Endothelial cell of hepatic sinusoid (primary cell): Measurements from ENCODE around the gene RSKR.
"Not testable (repeated sequence)": the region's sequence is repeated elsewhere in the genome, so short reads cannot be mapped to it uniquely, and the experiment has no call there.

ENCODE experiments used
- in situ Hi-C: cut with HindIII; loops from 2 replicates; pipeline ENCODE4 v1.10.0; 2017; ENCODE audit warnings: low sequenced_read_pairs

RSKR gene

GRCh38 chr17:28623696-28624095 lies 9.7 kb upstream of the RSKR start:
- in situ Hi-C loops: no loop called here

- in situ Hi-C loops: no loop called here
Observed at GRCh38 chr17:28622186-28622585, 8.2 kb upstream of the RSKR start.

DNA sequence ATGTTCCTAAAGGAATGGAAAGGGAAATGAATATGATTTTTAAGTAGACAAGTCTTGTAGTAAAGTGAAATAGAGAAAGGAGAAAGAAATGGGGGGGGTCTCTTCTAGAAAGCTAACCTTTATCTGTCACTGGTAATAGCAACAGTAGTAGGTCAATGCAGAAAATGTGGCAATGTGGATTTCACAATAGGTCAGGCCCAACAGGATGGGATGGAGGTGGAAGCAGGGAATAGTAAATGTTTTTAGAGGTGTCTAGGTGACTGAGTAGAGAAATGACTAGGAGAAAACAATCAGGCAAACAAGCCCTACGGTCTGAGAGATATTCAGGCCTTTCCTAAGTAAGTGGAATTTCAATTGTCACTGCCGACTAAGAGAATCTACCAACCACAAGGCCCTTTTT lies 6.0 kb upstream of the RSKR start:
- in situ Hi-C loops: no loop called here

- in situ Hi-C loops: no loop called here
Observed at GRCh38 chr17:28618464-28618863, 4.5 kb upstream of the RSKR start.

DNA sequence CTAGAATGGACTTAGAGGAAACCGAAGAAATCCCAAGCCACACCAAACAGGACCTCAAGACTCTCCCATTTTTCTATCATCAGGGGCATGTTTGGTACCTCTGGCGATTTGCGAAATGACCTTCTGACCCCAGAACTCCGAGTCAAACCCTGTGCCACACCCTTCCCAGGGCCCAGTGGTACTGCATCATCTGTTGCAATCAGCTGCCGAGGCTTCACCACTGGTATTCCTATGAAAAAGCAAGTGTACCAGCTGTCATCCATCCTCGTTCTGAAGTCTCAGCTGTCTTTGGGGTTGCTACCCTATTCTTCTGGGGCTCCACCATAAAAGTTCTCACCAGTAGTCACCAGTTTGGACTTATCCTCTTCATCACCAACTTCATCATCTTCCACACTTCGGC lies 2.3 kb upstream of the RSKR start:
- in situ Hi-C loops: no loop called here

- in situ Hi-C loops: no loop called here
Observed at GRCh38 chr17:28615260-28615940, 1.4 kb upstream of the RSKR start.

- in situ Hi-C loops: no loop called here
Observed at GRCh38 chr17:28612936-28613872, 781 bp downstream of the RSKR start.

GRCh38 chr17:28612531-28612930 lies 1.5 kb downstream of the RSKR start:
- in situ Hi-C loops: no loop called here

DNA sequence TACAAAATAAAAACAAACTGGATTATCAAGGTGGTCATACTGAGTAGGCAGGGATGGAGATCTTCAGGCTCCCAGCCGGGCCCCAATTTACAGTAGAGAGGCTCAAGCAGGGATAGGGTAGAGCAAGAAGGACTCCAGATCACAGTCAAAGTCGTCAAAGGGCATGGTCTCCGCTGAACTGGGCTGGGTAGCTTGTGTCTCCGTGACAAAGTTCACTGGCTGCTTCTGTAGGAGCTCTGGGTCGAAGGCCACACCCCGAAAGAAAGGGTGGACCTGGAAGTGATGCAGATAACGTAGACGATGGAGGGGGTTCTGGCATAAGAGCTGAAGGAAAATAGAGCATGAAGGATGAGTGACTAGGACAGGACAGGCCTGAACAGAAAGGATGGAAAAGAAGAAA lies 3.6 kb downstream of the RSKR start:
- in situ Hi-C loops: no loop called here

DNA sequence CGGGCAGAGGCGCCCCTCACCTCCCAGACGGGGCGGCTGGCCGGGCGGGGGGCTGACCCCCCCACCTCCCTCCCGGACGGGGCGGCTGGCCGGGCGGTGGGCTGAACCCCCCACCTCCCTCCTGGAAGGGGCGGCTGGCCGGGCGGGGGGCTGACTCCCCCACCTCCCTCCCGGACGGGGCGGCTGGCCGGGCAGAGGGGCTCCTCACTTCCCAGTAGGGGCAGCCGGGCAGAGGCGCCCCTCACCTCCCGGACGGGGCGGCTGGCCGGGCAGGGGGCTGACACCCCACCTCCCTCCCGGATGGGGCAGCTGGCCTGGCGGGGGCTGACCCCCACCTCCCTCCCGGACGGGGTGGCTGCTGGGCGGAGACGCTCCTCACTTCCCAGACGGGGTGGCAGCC lies 10.0 kb downstream of the RSKR start:
- in situ Hi-C loops: not testable (repeated sequence)

- in situ Hi-C loops: no loop called here
Observed at GRCh38 chr17:28599311-28600184, 14.4 kb downstream of the RSKR start.

- in situ Hi-C loops: no loop called here
Observed at GRCh38 chr17:28598799-28599310, 15.1 kb downstream of the RSKR start, which contains the start of gene SPAG5. SPAG5 (minus strand) TSS chr17:28599025; CDS start chr17:28598946, 79 bp downstream.

DNA sequence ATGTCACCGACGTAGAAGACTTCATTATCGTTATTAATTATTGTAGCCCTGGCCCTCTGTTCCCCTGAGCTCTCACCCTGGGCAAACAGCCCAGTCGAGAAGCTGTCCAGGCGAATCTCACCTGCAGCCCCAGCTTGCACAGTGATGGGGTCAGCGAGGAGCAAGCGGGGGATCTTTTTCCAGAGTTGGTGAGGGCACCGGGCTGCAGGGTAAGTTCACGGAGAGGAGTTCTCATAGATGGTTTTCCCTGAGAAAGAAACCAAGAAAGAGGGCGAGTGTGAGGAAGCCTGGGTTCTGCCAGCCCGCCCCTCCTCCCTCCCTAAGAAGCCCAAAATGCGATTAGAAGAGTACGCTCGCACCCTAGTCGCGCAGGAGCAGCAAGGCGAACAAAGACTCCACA lies 15.6 kb downstream of the RSKR start:
- in situ Hi-C loops: no loop called here

DNA sequence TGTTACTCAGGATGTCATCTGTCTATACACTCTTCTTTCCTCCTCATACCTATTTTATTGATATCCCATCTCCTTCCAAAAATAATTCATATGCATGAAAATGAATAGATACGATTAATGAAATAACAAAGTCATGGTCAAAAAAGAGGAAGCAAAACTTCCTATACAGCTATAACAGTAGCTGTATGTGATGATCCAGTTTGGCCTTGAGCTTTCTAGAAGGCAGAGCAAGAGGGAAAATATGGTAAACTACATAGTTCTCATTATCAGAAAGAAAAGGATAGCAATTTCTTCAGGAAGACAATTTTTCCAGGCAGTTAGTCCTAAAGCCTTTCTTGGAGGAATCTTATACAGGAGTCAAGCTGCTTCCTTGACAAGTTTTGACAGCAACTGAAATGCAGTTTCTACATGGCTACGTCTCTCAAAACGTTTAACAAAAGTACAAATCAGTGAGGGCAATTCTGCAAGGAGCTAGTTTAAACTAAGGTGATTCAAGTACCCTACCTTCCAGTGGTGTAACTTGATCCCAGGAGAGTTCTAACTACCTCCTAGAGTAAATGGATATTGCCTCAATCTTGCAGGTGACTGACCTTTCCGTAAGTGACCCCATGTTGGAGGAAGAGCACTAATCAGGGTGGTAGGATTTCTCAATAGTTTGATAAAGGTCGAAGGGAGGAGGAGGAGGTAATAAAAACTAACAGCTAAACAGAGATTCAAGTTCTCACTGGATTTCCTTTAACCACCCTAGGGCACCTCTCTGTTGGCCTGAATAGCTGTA lies 16.2 kb downstream of the RSKR start:
- in situ Hi-C loops: no loop called here

- in situ Hi-C loops: loop anchor here (5.0 kb wide), 1 partner anchor 80 kb away; no protein-coding TSS in a partner anchor
Observed at GRCh38 chr17:28592260-28592659, 21.7 kb downstream of the RSKR start.

DNA sequence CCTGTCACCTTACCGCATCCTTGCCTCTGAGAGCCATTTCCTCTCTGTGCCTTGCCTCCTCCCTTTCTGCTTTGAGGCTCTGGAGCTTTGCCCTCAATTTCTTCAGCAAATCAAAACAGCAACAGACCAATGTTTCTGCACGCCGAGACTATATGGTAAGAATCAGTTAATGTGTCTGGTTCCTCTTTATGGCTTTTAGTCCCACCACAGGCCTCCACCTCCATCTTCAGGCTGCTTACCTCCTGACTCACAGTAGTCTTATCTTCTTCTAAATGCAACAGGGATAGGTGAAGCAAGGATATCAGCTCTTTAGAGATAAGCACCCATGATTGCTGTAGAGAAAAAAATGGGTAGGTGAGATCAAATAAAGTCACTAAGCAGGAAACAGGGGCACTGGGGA lies 28.1 kb downstream of the RSKR start:
- in situ Hi-C loops: no loop called here

- in situ Hi-C loops: no loop called here
Observed at GRCh38 chr17:28584434-28584833, 29.6 kb downstream of the RSKR start.

- in situ Hi-C loops: no loop called here
Observed at GRCh38 chr17:28582513-28582912, 31.5 kb downstream of the RSKR start.

GRCh38 chr17:28580959-28581358 lies 33.0 kb downstream of the RSKR start:
- in situ Hi-C loops: no loop called here

- in situ Hi-C loops: no loop called here
Observed at GRCh38 chr17:28579526-28579925, 34.5 kb downstream of the RSKR start.
